Keratinocyte (primary cell): ENCODE results near the gene FHOD3. TPM values are rescaled to one million over a fixed set of nuclear protein-coding genes. Genes with fewer than 3 reads are reported as not detected.

Source experiments
- DNase-seq: peaks from one replicate; pipeline ENCODE4 v3.0.0-alpha.2; 2011; ENCODE audit warnings: low read depth, missing footprints, low spot score
- FAIRE-seq: peaks from 2 replicates; lab custom pipeline; 2011; peaks lifted over from hg19 to GRCh38; lab: Jason Lieb, UNC
- H2AFZ ChIP-seq: 2 replicates; pipeline ENCODE4 v1.6.0; 2012; ENCODE audit warnings: low read length, control low read depth, inconsistent platforms; ENCODE audit not compliant: control insufficient read depth
- H3K27ac ChIP-seq: 2 replicates; pipeline ENCODE4 v1.5.1; 2011; ENCODE audit warnings: low read length; ENCODE audit not compliant: control insufficient read depth, insufficient read depth
- H3K27me3 ChIP-seq: 3 replicates; pipeline ENCODE4 v1.6.0; 2011; ENCODE audit warnings: low read length; ENCODE audit not compliant: control insufficient read depth, insufficient read depth; ENCODE audit errors: extremely low read depth
- H3K36me3 ChIP-seq, 2 experiments: 2 replicates in 1 of 2; 3 replicates in 1 of 2; pipeline ENCODE4 v1.5.1; 2011; ENCODE audit warnings: low read length in 2 of 2, mild to moderate bottlenecking in 1 of 2; ENCODE audit not compliant: control insufficient read depth in 2 of 2, insufficient read depth in 2 of 2; ENCODE audit errors: extremely low read depth in 1 of 2
- H3K4me1 ChIP-seq: 3 replicates; pipeline ENCODE4 v1.5.1; 2011; ENCODE audit warnings: low read length; ENCODE audit not compliant: control insufficient read depth, insufficient read depth; ENCODE audit errors: extremely low read depth
- H3K4me2 ChIP-seq: 3 replicates; pipeline ENCODE4 v1.6.0; 2011; ENCODE audit warnings: low read depth, low read length; ENCODE audit not compliant: control insufficient read depth, insufficient read depth; ENCODE audit errors: extremely low read depth
- H3K4me3 ChIP-seq, 3 experiments: fragments of 200-600 bp in 1 of 3; sonication (generic) in 1 of 3; 2 replicates in 2 of 3; 3 replicates in 1 of 3; pipeline ENCODE4 v1.5.1; 2011 to 2016; ENCODE audit warnings: low read length in 3 of 3, mild to moderate bottlenecking in 3 of 3, control low read depth in 2 of 3, inconsistent platforms in 1 of 3, low read depth in 1 of 3, mixed read lengths in 1 of 3, mixed run types in 1 of 3, moderate library complexity in 1 of 3; ENCODE audit not compliant: control insufficient read depth in 2 of 3, insufficient read depth in 2 of 3; ENCODE audit errors: extremely low read depth in 1 of 3
- H3K79me2 ChIP-seq: 2 replicates; pipeline ENCODE4 v1.6.0; 2012; ENCODE audit warnings: low read length; ENCODE audit not compliant: control insufficient read depth, insufficient read depth
- H3K9ac ChIP-seq: 3 replicates; pipeline ENCODE4 v1.6.0; 2011; ENCODE audit warnings: low read length; ENCODE audit not compliant: control insufficient read depth, insufficient read depth; ENCODE audit errors: extremely low read depth
- H3K9me1 ChIP-seq: 3 replicates; pipeline ENCODE4 v1.6.0; 2011; ENCODE audit warnings: low read length; ENCODE audit not compliant: control insufficient read depth, insufficient read depth; ENCODE audit errors: extremely low read depth
- H3K9me3 ChIP-seq: 2 replicates; pipeline ENCODE4 v1.5.1; 2012; ENCODE audit warnings: low read depth, low read length; ENCODE audit not compliant: control insufficient read depth
- H4K20me1 ChIP-seq: 3 replicates; pipeline ENCODE4 v1.6.0; 2011; ENCODE audit warnings: low read length; ENCODE audit not compliant: control insufficient read depth, insufficient read depth; ENCODE audit errors: extremely low read depth
- EZH2 ChIP-seq: IDR thresholded peaks from one replicate; pipeline ENCODE4 v1.6.1; 2012; ENCODE audit warnings: inconsistent platforms, mild to moderate bottlenecking, low read length, moderate library complexity
- dilution Hi-C: fragments of 300-500 bp; cut with MboI; formaldehyde crosslinking; loops from one replicate; pipeline ENCODE4 v1.7.0; 2020; ENCODE audit warnings: low sequenced_read_pairs; ENCODE audit not compliant: extremely low pct_ligation_motif_present
- polyA plus RNA-seq, 5 experiments: library from polyadenylated mRNA; depleted of rRNA in 3 of 5; stranded (reverse) in 3 of 5; stranded (forward) in 1 of 5; unstranded in 1 of 5; fragments of >200 nt; gene quantifications; 1 replicate in 1 of 5; 2 replicates in 3 of 5; 3 replicates in 1 of 5; pipeline versions ENCODE4 v1.2.1 to v1.2.3, GENCODE V29; 2011 to 2012; ENCODE audit warnings: missing spikeins in 2 of 5, low read depth in 1 of 5, low replicate concordance in 1 of 5
- TF ChIP-seq, protein P1 (sequence below), 3 experiments: IDR thresholded peaks in 1 of 3; conservative IDR thresholded peaks in 1 of 3; optimal IDR thresholded peaks in 1 of 3; 2 replicates in 2 of 3; 3 replicates in 1 of 3; pipeline versions ENCODE3 to v1.5.1; 2011; ENCODE audit warnings: low read length in 3 of 3, mild to moderate bottlenecking in 3 of 3, moderate library complexity in 2 of 3, control low read depth in 1 of 3, inconsistent platforms in 1 of 3; ENCODE audit not compliant: insufficient read depth in 2 of 3; ENCODE audit errors: extremely low read depth in 1 of 3

Gene FHOD3
- polyA plus RNA-seq, 1 donor (not counting 4 experiments of a cell fraction or from before 2014, with no cell fraction given), result 7.7 TPM

DNA sequence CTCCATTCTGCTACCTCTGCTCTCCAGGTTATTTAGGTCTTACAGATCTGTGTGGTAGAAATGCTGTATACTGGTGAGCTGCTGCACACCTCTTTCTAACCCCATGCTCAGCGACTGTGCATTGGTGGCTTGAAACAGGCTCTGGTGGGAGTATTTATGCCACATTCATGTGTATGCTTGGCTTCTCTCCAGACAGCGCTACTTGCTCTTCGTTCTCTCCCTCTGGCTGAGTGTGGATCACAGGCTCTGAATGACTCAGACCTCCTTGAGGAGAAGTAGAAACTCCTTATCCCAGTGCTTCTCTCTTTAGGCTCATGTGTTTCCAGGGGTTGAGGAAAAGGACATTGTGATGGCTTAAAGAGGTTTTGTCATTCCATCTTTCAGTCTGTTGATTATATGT is 54.9 kb downstream of the FHOD3 start:
- FAIRE-seq (peak; percentile 93), DNase-seq (no peak)
- H3K27me3 ChIP-seq, result no peaks in the 10 kb centered on the region
- no peak overlapping the region for H3K4me2 ChIP-seq
- H3K79me2 ChIP-seq, result no peaks in the 10 kb centered on the region
- no peak overlapping the region for H3K9ac ChIP-seq
- H4K20me1 ChIP-seq, result no peaks in the 10 kb centered on the region
- no peaks in the 10 kb centered on the region for H3K9me1 ChIP-seq
- H3K27ac ChIP-seq, result no peak overlapping the region
- dilution Hi-C loops, result no loop called here
- TF ChIP-seq EZH2, result no peak
- TF ChIP-seq, protein P1, sequence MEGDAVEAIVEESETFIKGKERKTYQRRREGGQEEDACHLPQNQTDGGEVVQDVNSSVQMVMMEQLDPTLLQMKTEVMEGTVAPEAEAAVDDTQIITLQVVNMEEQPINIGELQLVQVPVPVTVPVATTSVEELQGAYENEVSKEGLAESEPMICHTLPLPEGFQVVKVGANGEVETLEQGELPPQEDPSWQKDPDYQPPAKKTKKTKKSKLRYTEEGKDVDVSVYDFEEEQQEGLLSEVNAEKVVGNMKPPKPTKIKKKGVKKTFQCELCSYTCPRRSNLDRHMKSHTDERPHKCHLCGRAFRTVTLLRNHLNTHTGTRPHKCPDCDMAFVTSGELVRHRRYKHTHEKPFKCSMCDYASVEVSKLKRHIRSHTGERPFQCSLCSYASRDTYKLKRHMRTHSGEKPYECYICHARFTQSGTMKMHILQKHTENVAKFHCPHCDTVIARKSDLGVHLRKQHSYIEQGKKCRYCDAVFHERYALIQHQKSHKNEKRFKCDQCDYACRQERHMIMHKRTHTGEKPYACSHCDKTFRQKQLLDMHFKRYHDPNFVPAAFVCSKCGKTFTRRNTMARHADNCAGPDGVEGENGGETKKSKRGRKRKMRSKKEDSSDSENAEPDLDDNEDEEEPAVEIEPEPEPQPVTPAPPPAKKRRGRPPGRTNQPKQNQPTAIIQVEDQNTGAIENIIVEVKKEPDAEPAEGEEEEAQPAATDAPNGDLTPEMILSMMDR (optimal IDR thresholded peaks at IDR 0.05 in 1 of 3, IDR thresholded peaks at IDR 0.05 in 1 of 3, conservative IDR thresholded peaks at IDR 0.05 in 1 of 3; ENCODE audit: extremely low read depth in 1 of 3, insufficient read depth in 2 of 3, low read length in 3 of 3), result no peak
- no peak overlapping the region for H3K4me3 ChIP-seq
- H3K4me1 ChIP-seq, result peaks cover 7% of the 10 kb centered on the region
- H3K9me3 ChIP-seq, result no peaks in the 10 kb centered on the region
- no peaks in the 10 kb centered on the region for H3K36me3 ChIP-seq
- no peak overlapping the region for H2AFZ ChIP-seq

DNA sequence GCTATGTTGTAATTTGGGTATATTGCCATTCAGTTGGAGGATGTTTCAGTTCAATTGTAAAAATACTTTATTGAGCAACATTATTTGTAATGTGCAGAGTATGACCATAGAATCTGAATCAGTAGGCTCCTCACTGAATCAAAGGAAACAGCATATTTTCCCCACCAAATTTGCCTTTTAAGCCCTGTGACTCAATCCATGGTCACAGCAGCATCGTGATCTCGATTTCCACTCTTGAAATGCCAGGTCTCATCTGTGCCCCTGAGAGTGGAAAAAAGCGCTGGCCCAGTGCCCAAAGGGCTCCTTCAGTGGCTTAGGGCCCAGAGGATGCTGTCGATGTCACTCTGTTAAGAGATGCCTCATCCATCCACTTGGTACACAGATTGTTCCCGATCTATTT is 57.5 kb downstream of the FHOD3 start:
- DNase-seq (no peak), FAIRE-seq (no peak)
- no peaks in the 10 kb centered on the region for H3K79me2 ChIP-seq
- H3K9me1 ChIP-seq, result no peaks in the 10 kb centered on the region
- H3K4me3 ChIP-seq, result no peak overlapping the region
- TF ChIP-seq EZH2, result no peak
- TF ChIP-seq, protein P1 (optimal IDR thresholded peaks at IDR 0.05 in 1 of 3, IDR thresholded peaks at IDR 0.05 in 1 of 3, conservative IDR thresholded peaks at IDR 0.05 in 1 of 3; ENCODE audit: extremely low read depth in 1 of 3, insufficient read depth in 2 of 3, low read length in 3 of 3), result no peak
- dilution Hi-C loops, result no loop called here
- H3K36me3 ChIP-seq, result no peaks in the 10 kb centered on the region
- H3K4me2 ChIP-seq, result no peak overlapping the region
- no peaks in the 10 kb centered on the region for H3K27me3 ChIP-seq
- no peak overlapping the region for H2AFZ ChIP-seq
- no peaks in the 10 kb centered on the region for H4K20me1 ChIP-seq
- H3K9ac ChIP-seq, result no peak overlapping the region
- H3K4me1 ChIP-seq, result peaks cover 7% of the 10 kb centered on the region
- no peaks in the 10 kb centered on the region for H3K9me3 ChIP-seq
- no peak overlapping the region for H3K27ac ChIP-seq
